ENCODE measurements around the gene TIAM2. TPM values are rescaled to one million over a fixed set of nuclear protein-coding genes. Genes with fewer than 3 reads are reported as not detected.

The TIAM2 gene
- total RNA-seq, 8 experiments from 2014 or later: 5.2 to 34.7 (median 10.7) TPM

DNA sequence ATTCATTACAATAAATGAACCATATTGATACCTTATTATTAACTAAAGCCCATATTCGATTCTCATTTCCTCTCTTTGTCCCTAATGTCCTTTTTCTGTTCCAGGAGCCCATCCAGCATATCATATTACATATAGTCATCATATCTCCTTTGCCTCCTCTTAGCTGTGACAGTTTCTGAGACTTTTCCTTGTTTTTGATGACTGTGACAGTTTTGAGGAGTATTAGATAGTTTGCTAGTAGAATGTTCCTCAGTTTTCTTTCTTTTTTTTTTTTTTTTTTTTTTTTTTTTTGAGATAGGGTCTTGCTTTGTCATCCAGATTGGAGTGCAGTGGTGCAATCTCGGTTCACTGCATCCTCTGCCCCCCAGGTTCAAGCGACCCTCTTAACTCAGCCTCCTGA, 61.6 kb downstream of the TIAM2 start:
- in situ Hi-C loops (cut with MboI; ENCODE audit: low pct_unique_long_range_greater_than_20kb in 2 of 9, low sequenced_read_pairs in 9 of 9, unreplicated experiment in 9 of 9): no loop called here
- Histone ChIP-seq H3K27ac (no peak overlapping the region), H3K4me1 (replicated peaks in 1 of 2) (no peaks in the 10 kb centered on the region), H3K4me3 (no peak overlapping the region)
- WGBS, 10 experiments: 53 to 100% (median 81%) methylated on average over 1 to 3 of the region's 3 CpGs
- no peak for ATAC-seq (replicated peaks in 6 of 8)

DNA sequence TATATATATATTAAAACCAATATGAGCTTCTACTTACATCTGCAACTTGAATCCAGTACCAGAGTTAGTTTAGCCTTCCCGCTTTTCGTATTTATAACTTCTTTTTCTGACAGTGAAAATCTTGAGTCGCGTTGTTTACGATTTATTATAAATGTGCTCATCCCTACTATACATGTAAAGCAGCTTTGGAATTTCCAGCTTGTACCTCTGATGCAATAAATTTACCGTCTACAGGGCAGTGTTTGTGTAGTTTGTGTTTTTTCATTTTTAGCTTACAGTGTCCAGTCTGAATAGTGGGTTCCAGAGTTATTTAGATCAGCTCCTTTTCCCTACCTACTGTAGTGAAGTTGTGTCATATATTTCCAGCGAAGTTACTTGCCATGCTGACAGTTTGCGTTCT, 66.3 kb downstream of the TIAM2 start:
- Histone ChIP-seq H3K27ac (no peak overlapping the region), H3K4me3 (no peak overlapping the region), H3K4me1 (replicated peaks in 1 of 2) (no peaks in the 10 kb centered on the region)
- in situ Hi-C loops (cut with MboI; ENCODE audit: low pct_unique_long_range_greater_than_20kb in 2 of 9, low sequenced_read_pairs in 9 of 9, unreplicated experiment in 9 of 9): no loop called here
- 94 to 100% (median 97%) methylated on average over 4 to 8 of the region's 8 CpGs for WGBS, 10 experiments
- ATAC-seq (replicated peaks in 6 of 8): no peak

DNA sequence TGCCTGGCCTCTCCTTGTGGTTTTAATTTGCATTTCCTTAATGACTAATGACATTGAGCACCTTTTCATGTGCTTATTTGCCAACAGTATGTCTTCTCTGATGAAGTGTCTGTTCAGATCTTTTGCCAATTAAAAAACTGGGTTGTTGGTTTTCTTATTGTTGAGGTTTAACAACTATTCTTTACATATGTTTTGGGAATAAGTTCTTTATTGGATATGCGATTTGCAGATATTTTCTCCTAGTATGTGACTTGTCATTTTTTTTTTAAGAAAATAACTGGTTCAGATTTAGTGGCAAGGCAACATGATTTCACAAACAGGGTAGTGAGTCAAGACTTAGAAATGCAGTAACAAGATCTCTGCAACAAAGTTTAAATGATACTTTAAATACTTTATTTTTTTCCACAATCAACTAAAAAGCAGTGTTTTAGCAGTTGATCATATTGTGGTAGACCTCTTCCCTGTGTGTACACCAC, 67.8 kb downstream of the TIAM2 start:
- Histone ChIP-seq H3K4me3 (no peak overlapping the region), H3K4me1 (replicated peaks in 1 of 2) (no peaks in the 10 kb centered on the region), H3K27ac (no peak overlapping the region)
- in situ Hi-C loops (cut with MboI; ENCODE audit: low pct_unique_long_range_greater_than_20kb in 2 of 9, low sequenced_read_pairs in 9 of 9, unreplicated experiment in 9 of 9): no loop called here
- peak in 2 of 8 experiments; percentile 25 to 59 for ATAC-seq (replicated peaks in 6 of 8)
- WGBS, 10 experiments: 0 to 100% (median 71%) methylated on average over 1 of the region's 1 CpG; no CpG with 5 or more reads in 2 of the 10 experiments

DNA sequence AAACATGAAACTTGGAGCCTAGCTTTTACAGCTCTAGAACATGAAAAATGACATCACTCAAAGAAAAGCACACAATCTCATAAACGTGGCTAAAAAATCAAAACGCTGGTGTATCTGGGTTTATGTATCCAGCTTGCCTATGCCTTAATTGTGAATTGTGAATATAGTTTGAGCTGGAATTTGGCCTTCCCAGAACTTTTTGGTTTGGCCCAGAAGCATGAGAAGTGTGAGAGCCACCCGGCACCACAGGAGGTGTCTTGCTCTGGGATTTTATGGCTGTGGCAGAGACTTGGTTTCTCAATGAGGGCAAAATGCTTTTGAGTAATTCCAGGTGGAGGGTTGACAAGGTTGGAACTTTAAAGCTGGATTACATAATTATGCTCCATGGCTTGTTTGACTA, 69.2 kb downstream of the TIAM2 start:
- WGBS, 10 experiments: 7 to 100% (median 60%) methylated on average over 1 to 3 of the region's 3 CpGs; no CpG with 5 or more reads in 3 of the 10 experiments
- peak in 1 of 8 experiments; percentile 55 for ATAC-seq (replicated peaks in 6 of 8)
- Histone ChIP-seq H3K27ac (no peak overlapping the region), H3K4me1 (replicated peaks in 1 of 2) (no peaks in the 10 kb centered on the region), H3K4me3 (no peak overlapping the region)
- in situ Hi-C loops (cut with MboI; ENCODE audit: low pct_unique_long_range_greater_than_20kb in 2 of 9, low sequenced_read_pairs in 9 of 9, unreplicated experiment in 9 of 9): no loop called here

DNA sequence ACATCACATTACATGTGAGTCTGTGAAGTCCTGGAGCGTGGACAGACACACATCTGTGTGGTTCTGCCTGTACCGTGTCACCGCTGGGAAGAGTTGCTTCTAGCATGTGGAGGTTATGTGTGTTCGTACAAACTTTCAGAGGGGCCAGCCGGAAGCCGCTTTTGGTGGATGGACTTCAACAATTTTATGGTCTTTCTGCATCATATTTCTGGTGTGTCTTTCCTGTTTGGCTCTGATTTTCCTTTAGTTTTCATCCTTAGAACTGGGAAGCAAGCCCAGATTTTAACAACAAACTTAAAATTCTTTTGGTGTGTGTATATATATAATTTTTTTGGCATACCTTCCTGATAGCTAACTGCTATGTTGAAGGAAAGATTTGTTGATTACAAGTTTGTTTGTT, 71.2 kb downstream of the TIAM2 start:
- ATAC-seq (replicated peaks in 6 of 8): no peak
- 57 to 100% (median 93%) methylated on average over 2 to 5 of the region's 6 CpGs; no CpG with 5 or more reads in 2 of the 10 experiments for WGBS, 10 experiments
- in situ Hi-C loops (cut with MboI; ENCODE audit: low pct_unique_long_range_greater_than_20kb in 2 of 9, low sequenced_read_pairs in 9 of 9, unreplicated experiment in 9 of 9): no loop called here

DNA sequence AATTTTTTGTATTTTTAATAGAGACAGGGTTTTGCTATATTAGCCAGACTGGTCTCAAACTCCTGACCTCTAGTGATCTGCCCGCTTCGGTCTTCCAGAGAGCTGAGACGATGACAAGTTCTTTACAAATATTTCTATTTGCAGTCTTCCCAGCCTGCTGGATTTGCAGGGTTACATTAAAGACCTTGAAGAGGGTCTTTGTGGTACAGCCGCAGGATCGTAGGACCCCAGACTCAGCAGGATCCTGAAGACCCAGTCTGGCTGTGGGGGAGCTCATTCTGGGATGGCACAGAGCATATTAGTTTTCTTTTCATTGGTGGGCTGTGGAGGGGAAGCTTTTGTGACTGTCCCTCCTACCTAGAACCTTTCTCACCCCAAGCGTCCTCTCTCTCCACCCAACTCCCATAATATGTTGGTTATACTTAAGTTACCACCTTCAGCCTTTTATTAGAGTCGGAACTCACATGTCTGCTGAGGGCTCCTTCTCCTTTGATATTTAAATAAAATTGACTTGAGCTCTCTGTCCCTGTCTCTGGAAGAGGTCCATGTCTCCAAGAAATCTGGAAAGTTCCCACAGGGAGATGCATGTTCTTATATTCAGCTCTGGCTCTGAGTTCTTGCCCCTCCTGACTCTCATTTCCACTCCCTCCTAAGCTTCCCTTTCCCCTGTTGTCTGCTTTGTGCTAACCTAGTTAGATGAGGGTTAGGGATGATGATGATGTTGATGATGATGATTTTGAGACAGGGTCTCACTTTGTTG, 72.0 kb downstream of the TIAM2 start:
- in situ Hi-C loops (cut with MboI; ENCODE audit: low pct_unique_long_range_greater_than_20kb in 2 of 9, low sequenced_read_pairs in 9 of 9, unreplicated experiment in 9 of 9): no loop called here
- no peak for ATAC-seq (replicated peaks in 6 of 8)
- no peak overlapping the region for H3K27ac ChIP-seq
- H3K4me1 ChIP-seq (replicated peaks in 1 of 2): no peaks in the 10 kb centered on the region
- no peak overlapping the region for H3K4me3 ChIP-seq
- 50 to 100% (median 85%) methylated on average over 1 to 7 of the region's 7 CpGs; no CpG with 5 or more reads in 2 of the 10 experiments for WGBS, 10 experiments

More for the DNA sequence above, 71.2 kb downstream of the TIAM2 start:
- Histone ChIP-seq H3K4me3 (no peak overlapping the region), H3K4me1 (replicated peaks in 1 of 2) (no peaks in the 10 kb centered on the region), H3K27ac (no peak overlapping the region)

DNA sequence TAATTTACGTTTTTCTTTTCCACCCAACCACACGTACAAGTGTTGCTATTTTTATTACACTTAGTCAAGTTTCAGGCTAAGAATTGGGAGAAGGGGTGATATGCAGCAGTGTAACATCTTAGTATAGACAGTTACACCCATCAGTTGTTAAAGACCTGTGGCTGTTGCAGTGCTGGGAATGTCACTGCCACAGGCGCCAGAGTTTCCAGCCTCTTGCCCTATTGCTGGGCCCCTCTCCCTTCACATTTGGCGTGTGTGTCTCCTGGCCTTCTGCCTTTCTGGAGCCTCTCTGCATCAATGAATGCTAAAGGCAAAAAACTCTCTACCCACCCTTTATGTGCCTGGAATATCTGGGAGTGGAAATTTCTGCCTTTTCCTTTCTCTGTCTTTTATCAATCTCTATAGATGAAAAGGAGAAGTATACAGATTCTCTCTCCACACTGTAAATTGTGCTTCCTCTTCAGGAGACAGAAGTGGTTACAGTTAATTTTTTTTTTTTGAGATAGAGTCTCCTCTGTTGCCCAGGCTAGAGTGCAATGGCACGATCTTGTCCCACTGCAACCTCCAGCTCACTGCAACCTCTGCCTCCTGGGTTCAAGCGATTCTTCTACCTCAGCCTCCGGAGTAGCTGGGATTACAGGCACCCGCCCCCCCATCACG, 73.0 kb downstream of the TIAM2 start:
- ATAC-seq (replicated peaks in 6 of 8): peak in 3 of 8 experiments; percentile 68 to 84 (median 69)
- Histone ChIP-seq H3K27ac (no peak overlapping the region), H3K4me3 (no peak overlapping the region), H3K4me1 (replicated peaks in 1 of 2) (no peaks in the 10 kb centered on the region)
- WGBS, 10 experiments: 0 to 100% (median 69%) methylated on average over 1 to 9 of the region's 9 CpGs; no CpG with 5 or more reads in 2 of the 10 experiments
- in situ Hi-C loops (cut with MboI; ENCODE audit: low pct_unique_long_range_greater_than_20kb in 2 of 9, low sequenced_read_pairs in 9 of 9, unreplicated experiment in 9 of 9): no loop called here

DNA sequence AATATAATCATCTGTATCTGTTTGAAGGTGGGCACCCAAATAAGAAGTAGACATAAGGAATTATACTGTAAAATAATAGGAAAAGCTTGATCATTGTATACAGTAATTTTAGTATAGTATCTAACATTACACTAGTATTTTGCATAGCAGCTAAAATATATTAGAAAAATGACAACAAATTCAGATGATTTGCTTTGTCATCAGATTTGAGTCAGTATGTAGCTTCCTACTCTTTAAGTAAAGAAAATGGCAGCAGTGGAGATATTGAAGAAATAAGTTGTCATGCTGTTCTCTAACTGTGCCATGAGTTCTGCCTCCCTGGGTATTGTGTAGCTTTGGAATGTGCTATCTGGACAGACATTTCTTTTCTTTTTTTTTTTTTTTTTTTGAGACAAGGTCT, 74.4 kb downstream of the TIAM2 start:
- in situ Hi-C loops (cut with MboI; ENCODE audit: low pct_unique_long_range_greater_than_20kb in 2 of 9, low sequenced_read_pairs in 9 of 9, unreplicated experiment in 9 of 9): no loop called here
- H3K4me1 ChIP-seq (replicated peaks in 1 of 2): no peaks in the 10 kb centered on the region
- no peak overlapping the region for H3K4me3 ChIP-seq
- H3K27ac ChIP-seq: no peak overlapping the region
- no peak for ATAC-seq (replicated peaks in 6 of 8)

DNA sequence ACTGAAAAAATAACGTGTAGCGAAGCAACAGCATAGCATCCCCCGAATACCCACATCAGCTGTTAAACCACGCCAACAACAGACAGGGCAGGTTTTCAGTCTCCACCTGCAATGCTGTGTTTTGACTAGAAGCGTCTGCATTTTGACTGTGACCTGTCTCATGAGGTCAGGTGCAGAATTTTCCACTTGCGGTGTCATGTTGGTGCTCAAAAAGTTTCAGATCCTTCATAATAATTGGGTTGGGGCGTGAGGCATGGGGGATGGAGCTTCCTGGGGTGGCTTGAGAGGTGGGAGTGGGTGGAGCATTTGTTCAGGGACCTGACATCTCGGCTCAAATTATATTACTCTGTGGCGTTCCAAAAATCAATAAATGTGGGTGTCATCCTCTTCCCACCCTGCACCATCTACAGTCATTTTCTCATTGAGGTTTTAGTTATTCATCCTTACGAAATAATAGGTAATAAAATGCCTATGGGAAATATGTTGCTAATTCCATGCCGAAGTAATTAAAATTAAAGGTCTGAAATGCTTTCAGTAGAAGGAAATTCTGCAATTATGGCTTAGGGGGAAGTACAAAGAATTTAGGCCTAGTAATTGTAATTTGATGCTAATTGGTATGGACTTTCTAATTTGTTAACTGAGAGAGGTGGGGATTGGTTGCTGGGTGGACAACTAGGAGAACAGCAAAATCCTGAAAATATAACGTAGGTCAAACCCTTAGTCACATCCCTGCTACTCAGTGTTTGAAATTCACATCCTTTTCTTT, 81.0 kb downstream of the TIAM2 start:
- 0 to 86% (median 74%) methylated on average over 1 to 11 of the region's 12 CpGs; no CpG with 5 or more reads in 1 of the 10 experiments for WGBS, 10 experiments
- Histone ChIP-seq H3K4me1 (replicated peaks in 1 of 2) (peaks cover 0 to 16% of the 10 kb centered on the region in 2 donors), H3K27ac (no peak overlapping the region), H3K4me3 (no peak overlapping the region)
- in situ Hi-C loops (cut with MboI; ENCODE audit: low pct_unique_long_range_greater_than_20kb in 2 of 9, low sequenced_read_pairs in 9 of 9, unreplicated experiment in 9 of 9): no loop called here
- ATAC-seq (replicated peaks in 6 of 8): peak in 4 of 8 experiments; percentile 46 to 68 (median 52)

DNA sequence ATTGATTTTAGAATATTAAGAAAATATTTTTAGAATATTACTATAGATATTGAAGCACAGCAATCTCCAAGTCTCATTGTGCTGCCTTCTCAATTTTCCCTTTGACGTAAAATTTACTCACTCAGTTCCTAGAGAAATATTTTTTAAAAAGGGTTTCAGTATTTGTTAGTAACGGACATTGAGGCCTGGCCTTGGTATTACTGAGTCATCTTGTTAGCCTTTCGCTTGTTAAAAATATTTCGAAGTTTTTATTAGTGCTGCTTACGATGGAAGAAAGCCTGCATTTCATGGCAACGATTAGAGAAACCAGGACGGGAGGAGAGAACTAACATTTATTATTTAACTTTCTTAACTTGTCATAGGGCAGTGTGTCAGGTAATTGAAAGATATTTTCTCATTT, 82.2 kb downstream of the TIAM2 start:
- in situ Hi-C loops (cut with MboI; ENCODE audit: low pct_unique_long_range_greater_than_20kb in 2 of 9, low sequenced_read_pairs in 9 of 9, unreplicated experiment in 9 of 9): no loop called here
- no peak for ATAC-seq (replicated peaks in 6 of 8)
- 72 to 100% (median 91%) methylated on average over 1 to 7 of the region's 7 CpGs for WGBS, 10 experiments
- peaks cover 0 to 16% of the 10 kb centered on the region in 2 donors for H3K4me1 ChIP-seq (replicated peaks in 1 of 2)
- no peak overlapping the region for H3K4me3 ChIP-seq
- no peak overlapping the region for H3K27ac ChIP-seq

DNA sequence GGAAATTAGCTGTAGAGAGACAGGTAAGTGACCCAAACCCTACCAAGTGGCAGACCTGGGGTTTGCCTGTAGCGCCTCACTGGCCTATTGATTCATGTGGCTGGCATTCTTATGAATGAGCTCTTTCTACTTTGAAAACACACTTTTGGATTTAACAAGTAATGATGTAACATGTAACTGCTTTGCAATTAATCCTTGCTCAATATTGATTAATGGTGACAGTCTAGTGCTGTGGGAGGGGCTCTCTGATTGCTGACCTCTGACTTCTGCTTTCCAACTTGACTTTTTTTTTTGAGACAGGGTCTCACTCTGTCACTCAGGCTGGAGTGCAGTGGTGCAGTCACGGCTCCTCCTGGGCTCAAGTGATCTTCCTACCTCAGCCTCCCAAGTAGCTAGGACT, 82.7 kb downstream of the TIAM2 start:
- peak in 4 of 8 experiments; percentile 23 to 62 (median 56) for ATAC-seq (replicated peaks in 6 of 8)
- in situ Hi-C loops (cut with MboI; ENCODE audit: low pct_unique_long_range_greater_than_20kb in 2 of 9, low sequenced_read_pairs in 9 of 9, unreplicated experiment in 9 of 9): no loop called here
- Histone ChIP-seq H3K4me1 (replicated peaks in 1 of 2) (peaks cover 0 to 16% of the 10 kb centered on the region in 2 donors), H3K27ac (no peak overlapping the region), H3K4me3 (no peak overlapping the region)
- WGBS, 10 experiments: 33 to 100% (median 75%) methylated on average over 1 to 2 of the region's 2 CpGs; no CpG with 5 or more reads in 3 of the 10 experiments

DNA sequence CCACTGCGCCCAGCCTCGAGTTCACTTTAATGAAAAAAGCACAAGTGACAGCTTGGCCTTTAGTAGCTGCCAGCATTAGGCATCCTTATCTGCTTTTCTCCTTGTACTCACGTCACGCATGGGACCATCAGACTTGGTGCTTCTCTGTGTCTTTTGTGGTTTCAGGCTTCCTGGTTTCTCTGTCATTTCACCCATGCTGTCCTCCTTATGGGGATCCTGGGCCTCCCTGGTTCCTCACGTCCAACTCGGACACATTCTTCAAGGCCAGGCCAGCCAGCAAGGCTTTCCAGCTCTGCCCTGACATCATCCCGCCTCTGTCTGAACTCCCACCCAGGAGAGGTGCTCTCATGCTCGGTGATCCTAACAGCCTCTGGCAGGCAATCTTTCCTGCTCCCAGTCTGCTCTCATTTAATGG, 83.2 kb downstream of the TIAM2 start:
- no peak overlapping the region for H3K4me3 ChIP-seq
- WGBS, 10 experiments: 73 to 93% (median 82%) methylated on average over 1 to 8 of the region's 8 CpGs
- in situ Hi-C loops (cut with MboI; ENCODE audit: low pct_unique_long_range_greater_than_20kb in 2 of 9, low sequenced_read_pairs in 9 of 9, unreplicated experiment in 9 of 9): no loop called here
- peaks cover 0 to 16% of the 10 kb centered on the region in 2 donors for H3K4me1 ChIP-seq (replicated peaks in 1 of 2)
- no peak overlapping the region for H3K27ac ChIP-seq
- ATAC-seq (replicated peaks in 6 of 8): peak in 5 of 8 experiments; percentile 35 to 65 (median 41)

DNA sequence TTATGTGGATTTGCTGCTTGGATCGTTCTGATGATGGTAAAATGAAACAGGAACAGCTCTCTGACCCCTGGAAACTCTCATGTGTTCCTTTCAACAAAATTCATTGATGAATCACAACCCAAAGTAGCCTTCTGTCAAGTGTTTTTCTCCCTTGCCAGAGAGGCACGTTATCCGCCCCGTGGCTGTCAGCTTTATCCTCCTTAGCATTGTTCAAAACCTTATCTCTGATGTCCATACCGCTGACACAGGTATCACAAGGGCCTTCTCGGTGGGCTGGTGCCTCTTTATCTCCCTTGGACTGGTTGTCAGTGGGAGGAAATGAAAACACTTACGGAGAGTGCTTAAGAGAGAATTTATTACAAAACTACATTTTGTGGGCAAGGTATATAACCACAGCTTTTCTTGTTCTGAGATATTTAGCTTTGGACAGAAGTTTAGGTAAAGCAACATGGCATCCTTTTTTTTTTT, 84.9 kb downstream of the TIAM2 start:
- no peak for ATAC-seq (replicated peaks in 6 of 8)
- Histone ChIP-seq H3K27ac (no peak overlapping the region), H3K4me1 (replicated peaks in 1 of 2) (peaks cover 10 to 26% of the 10 kb centered on the region in 2 donors), H3K4me3 (no peak overlapping the region)
- in situ Hi-C loops (cut with MboI; ENCODE audit: low pct_unique_long_range_greater_than_20kb in 2 of 9, low sequenced_read_pairs in 9 of 9, unreplicated experiment in 9 of 9): no loop called here
- WGBS, 10 experiments: 71 to 95% (median 80%) methylated on average over 1 to 7 of the region's 7 CpGs

Data from motor neuron (in vitro differentiated cells).